NCI-H2107 treated with DMSO at 0.1 percent for 48 hours (cell line): Measurements from ENCODE around the gene ZRANB3.
"Not testable (repeated sequence)": the region's sequence is repeated elsewhere in the genome, so short reads cannot be mapped to it uniquely, and the experiment has no call there.

ENCODE experiments used
- DNase-seq: peaks from one replicate; lab custom pipeline; 2025; ENCODE audit not compliant: unreplicated experiment; lab: John Stamatoyannopoulos, UW

ZRANB3 gene

DNA sequence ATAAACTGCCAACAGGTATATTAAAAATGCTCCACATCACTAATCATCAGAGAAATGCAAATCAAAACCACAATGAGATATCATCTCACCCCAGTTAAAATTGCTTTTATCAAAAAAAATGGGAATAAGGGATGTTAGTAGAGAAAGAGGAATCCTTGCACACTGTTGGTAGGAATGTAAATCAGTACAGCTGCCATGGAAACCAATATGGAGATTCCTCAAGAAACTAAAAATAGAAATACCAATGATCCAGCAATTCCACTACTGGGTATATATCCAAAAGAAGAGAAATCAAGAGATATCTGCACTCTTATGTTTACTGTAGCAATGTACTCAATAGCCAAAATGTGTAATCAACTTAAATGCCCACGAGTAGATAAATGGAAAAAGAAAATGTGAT, 40.6 kb downstream of the ZRANB3 start:
- DNase-seq = no peak

DNA sequence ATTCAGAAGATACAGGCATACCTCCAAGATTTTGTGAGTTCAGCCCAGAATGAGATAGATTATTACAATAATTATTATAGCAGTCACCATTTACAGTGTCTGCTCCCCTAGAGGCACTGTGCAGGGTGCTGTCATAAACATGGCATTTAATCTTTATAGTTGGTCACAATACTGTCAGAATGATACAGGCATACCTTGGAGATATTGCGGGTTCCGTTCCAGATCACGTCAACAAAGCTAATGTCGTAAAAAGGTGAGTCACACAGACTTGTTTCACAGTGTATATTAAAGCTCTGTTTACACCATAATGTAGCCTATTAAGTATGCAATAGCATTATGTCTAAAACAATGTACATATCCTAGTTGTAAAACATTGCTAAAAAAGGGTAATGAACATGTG, 45.6 kb downstream of the ZRANB3 start:
- DNase-seq = no peak

DNA sequence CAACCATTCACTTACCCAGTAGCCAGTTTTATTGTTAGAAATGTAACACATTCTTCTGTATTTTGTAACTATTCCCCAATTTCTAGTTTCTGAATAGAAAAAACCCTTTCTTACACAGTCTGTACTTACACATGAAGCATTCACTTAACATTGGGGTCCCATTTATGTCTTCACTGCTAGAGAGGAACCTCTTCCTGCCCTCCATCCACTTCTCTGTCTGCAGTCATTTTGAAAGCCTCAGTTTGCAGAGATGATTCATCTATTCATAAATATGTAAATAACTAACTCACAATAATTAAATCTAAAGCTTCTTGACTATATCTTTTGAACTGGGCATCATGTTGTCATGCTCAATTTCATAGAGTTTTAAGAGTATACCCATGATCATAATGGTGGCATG, 55.9 kb downstream of the ZRANB3 start:
- no peak for DNase-seq

DNA sequence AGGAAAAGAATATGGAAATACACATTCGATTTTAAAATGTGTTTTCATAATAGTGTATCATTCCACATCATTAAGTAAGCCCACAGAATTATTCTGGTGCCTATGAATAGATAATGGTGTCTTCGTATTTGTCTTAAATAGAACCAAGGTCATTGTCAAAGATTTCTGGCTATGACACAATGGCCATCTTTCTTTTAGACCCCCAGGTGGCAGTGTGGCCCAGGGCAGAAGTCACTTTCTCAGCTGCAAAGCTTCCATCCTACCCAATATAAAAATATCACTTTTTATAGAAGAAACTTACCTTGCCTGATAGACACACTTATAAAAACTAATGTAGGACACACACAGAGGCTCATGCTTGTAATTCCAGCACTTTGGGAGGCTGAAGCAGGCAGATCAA, 57.5 kb downstream of the ZRANB3 start:
- DNase-seq = no peak

DNA sequence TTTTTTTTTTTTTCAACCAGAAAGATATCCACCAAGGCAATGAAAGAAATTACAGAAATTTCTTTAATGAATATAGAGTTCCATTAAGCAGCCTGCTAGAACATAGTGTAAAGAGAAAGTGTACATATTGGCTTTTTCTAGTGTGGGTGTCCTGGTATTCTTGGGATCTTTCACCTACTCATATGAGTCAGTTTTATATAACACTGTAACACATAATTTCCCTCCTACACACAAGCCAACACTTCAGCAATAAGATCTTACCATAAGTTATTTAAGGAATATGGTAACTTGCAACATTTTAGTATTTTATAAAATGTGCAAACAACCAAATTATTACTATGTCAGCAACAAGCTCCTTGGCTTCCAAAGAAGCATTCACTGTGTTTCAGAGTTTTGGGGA, 59.9 kb downstream of the ZRANB3 start:
- no peak for DNase-seq

DNA sequence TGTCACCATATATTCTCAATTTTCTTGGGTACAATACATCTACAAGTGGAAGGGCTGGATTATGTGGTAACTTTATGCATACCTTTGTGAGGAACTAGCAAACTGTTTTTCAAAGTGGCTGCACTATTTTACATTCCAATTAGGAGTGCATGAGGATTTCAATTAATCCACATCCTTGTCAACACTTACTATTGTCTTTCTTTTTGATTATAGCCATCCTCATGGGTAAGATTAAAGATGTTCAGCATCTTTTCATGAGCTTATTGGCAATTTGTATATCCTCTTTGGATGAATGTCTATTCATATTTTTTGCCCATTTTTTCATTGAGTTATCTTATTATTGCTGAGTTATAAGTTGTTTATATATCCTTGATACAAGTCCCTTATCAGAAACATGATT, 73.7 kb downstream of the ZRANB3 start:
- DNase-seq = no peak

DNA sequence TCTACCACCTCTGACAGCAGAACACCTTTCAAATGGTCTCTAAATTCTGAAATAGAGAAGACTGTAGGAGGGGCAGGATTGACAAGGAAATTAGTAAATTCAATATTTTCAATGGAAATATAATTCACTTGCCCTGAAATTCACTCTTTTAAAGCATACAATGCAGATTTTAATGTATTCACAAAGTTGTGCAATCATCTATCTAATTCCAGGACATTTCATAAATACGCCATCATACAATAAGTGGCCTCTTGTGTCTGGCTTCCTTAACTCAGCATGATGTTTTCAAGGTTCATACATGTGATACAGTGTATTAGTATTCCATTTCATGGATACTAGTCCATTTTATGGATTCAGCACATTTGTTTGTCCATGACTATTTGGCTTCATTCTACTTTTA, 74.2 kb downstream of the ZRANB3 start:
- DNase-seq = no peak

DNA sequence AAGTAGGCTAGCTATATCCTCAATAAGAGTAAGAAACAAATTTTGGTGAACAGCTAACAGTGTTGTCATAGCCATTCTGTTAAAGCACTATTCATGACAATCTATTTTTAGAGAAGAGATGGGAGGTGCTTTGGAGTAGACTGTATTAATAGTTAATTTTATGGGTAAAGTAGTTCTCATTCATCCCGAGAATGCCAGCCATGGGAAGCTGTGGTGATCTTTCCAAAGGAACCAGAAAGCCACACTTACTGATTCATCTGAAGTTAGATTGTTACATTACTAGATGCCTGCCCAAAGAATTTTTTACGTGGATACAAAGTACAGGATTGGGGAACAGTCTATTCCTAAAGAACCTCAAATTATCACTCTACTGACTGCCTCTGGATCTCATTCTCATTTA, 74.6 kb downstream of the ZRANB3 start:
- no peak for DNase-seq

DNA sequence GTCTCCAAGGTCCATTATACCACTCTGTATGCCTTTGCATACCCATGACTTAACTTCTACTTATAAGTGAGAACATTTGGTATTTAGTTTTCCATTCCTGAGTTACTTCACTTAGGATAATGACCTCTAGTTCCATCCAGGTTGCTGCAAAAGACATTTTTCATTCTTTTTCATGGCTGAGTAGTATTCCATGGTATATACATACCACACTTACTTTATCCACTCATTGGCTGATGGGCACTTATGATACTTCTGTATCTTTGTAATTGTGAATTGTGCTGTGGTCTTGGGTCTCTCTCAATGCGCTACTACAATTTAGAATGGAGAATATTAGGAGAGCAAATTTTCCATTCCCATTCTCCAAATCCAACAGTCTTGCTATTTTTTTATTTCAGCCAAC, 76.4 kb downstream of the ZRANB3 start:
- no peak for DNase-seq

DNA sequence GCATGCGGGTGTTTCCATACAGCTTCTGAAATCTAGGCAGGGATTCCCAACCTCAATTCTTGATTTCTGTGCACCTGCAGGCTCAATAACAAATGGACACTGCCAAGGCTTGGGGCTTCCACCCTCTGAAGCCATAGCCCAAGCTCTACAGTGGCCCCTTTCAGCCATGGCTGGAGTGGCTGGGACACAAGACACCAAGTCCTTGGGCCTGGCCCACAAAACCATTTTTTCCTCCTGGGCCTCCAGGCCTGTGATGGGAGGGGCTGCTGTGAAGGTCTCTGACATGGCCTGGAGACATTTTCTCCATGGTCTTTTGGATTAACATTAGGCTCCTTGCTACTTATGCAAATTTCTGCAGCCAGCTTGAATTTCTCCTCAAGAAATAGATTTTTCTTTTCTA, 78.0 kb downstream of the ZRANB3 start:
- not testable (repeated sequence) for DNase-seq

DNA sequence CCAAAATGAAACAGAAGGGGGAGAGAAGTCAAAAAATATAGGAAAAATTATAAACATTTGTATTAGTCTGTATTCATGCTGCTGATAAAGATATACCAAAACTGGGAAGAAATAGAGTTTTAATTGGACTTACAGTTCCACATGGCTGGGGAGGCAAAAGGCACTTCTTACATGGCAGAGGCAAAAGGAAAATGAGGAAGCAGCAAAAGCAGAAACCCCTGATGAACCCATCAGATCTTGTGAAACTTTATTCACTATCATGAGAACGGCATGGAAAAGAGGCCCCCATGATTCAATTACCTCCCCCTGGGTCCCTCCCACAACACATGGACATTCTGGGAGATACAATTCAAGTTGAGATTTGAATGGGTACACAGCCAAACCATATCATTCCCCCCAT, 79.1 kb downstream of the ZRANB3 start:
- DNase-seq = no peak

DNA sequence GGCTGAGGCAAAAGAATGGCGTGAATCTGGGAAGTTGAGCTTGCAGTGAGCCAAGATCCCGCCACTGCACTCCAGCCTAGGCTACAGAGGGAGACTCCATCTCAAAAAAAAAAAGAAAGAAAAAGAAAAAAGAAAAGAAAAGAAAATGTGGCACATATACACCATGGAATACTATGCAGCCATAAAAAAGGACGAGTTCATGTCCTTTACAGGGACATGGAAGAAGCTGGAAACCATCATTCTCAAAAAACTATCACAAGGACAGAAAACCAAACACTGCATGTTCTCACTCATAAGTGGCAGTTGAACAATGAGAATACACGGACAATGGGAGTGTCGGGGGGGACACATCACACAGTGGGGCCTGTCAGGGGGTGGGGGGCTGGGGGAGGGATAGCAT, 88.0 kb downstream of the ZRANB3 start:
- not testable (repeated sequence) for DNase-seq

DNA sequence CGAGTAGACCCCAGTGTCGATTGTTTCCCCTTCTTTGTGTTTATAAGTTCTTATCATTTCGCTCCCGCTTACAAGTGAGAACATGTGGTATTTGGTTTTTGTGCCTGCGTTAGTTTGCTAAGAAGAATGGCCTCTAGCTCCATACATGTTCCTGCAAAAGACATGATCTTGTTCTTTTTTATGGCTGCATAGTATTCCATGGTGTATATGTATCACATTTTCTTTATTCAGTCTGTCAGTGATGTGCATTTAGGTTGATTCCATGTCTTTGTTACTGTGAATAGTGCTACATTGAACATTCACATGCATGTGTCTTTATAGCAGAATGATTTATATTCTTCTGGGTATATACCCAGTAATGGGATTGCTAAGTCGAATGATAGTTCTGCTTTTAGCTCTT, 95.9 kb downstream of the ZRANB3 start:
- not testable (repeated sequence) for DNase-seq

DNA sequence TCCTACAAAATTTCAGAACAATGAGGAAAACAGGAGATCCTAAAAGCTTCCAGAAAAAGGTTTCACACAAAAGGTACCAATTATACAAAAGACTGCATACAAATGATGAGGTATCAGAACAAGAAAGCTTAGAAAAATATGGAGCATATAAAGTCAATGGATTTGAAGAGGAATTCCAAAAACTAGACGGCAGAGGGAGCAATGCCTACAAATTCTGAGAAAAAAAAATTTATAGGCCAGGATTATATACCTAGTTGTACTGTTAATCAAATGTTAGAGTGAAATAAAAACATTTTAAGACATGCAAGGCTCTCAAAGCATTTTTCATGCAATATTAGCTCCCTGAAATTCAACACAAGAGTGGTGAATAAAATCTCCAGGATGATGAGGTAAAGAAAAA, 106.2 kb downstream of the ZRANB3 start:
- DNase-seq = no peak

DNA sequence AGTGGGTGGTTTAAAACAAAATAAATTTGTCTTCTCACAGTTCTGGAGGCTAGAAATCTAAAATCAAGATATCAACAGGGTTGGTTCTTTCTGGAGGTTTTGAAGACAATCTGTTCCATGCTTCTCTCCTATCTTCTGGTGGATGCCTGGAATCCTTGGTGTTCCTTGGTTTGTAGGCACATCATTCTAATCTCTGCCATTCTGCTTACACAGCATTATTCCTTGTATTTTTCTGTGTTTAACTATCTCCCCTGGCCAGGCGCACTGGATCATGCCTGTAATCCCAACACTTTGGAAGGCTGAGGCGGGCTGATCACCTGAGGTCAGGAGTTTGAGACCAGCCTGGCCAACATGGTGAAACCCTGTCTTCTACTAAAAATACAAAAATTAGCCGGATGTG, 108.1 kb downstream of the ZRANB3 start:
- DNase-seq = no peak

DNA sequence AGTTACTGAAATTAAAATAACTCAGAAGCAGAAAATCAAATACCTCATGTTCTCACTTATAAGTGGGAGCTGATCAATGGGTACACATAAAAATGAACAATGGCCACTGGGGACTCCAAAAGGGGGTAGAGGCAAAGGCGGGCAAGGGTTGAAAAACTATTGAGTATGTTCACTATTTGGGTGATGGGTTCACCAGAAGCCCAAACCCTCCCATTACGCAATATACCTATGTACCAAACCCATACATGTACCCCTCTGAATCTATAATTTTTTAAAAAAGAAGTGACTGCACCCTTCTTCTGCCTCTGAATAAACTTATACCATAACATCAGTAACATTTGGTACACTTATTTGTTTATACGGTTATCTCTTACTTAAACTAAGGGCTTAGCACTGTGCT, 119.4 kb downstream of the ZRANB3 start:
- DNase-seq = no peak

DNA sequence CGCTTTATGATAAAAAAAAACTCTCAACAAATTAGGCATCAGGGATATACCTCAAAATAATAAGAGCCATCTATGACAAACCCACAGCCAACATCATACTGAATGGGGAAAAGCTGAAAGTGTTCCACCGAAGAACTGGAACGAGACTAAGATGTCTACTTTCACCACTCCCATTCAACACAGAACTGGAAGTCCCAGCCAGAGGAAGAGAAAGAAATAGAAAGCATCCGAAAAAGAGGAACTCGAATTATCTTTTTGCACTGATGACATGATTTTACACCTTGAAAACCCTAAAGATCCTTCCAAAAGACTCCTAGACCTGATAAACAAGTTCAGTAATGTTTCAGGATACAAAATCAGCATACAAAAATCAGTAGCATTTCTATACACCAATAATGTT, 121.6 kb downstream of the ZRANB3 start:
- no peak for DNase-seq

DNA sequence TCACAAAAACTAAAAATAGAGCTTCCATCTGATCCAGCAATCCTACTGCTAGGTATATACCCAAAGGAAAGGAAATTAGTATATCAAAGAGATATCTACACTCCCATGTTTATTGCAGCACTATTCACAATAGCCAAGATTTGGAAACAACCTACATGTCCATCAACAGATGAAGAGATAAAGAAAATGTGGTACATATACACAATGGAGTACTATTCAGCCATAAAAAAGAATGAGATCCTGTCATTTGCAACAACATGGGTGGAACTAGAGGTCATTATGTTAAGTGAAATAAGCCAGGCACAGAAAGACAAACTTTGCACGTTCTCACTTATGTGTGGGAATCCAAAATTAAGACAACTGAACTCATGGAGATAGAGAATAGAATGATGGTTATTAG, 134.8 kb downstream of the ZRANB3 start:
- DNase-seq = not testable (repeated sequence)

DNA sequence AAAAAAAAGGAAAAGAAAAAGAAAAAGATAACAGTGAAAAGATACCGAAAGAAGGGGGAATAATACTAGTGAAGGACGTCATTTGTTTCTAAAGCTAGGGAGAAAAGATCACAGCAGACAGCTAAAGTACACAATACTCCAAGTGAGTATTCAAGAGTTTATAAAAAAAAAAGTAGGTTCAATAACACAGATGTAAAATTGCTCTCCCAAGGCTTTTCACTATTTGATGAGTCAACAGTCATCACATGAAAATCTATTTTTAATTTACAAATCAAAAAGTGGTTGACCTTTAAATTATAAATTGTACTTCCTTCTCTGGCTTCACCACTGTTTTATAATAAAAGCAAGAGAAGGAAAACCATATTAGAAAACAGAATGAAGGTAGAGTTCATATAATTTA, 144.0 kb downstream of the ZRANB3 start:
- no peak for DNase-seq

DNA sequence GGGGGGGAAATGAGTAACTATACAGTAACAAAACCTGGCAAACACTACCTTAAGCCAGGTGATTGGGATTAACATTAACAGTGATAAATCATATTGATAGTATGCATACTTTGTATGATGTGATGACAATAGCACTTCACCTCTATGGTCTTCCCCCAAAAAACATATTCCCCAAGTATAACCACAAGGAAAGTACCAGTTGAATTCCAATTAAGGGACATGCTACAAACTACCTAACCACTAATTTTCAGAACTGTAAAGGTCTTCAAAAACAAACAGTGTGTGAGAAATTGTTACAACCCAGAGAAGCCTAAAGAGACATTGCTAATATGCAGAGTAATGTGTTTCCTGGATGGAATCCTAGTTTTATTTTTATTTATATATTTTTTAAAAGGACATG, 152.4 kb downstream of the ZRANB3 start:
- DNase-seq = no peak

DNA sequence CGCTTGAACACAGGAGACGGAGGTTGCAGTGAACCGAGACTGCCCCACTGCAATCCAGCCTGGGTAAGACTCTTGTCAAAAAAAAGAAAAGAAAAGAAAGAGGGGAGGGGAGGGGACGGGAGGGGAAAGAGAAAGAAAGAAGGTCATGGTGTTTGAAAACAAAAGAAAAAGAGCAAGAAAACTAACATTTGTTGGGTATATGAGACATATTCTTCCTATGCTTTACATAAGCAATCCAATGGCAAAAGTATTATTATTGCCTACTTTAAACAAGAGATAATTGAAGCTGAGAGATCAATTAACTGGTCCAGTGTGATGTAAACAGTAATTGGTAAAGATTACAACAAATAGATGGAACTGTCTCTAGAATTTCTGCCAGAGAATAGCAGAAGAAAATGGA, 157.3 kb downstream of the ZRANB3 start:
- no peak for DNase-seq

DNA sequence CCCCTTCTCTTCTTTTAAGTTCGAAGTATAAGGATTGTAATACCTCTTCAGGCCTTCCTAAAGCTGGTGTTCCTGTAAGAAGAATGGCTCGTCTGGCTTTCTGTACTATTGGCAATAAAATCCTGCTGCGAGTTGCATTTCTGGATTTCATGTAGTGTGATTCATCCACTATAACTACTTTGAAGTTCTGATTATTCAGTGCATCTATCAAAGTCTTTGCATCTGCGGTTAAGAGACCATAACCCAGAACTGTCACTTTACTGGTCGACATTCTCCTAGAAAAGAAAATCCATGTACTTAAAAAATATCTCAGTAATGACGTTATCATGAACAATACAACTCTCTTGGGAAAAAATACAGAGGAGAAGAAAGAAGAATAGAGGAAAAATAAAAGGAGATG, 181.1 kb downstream of the ZRANB3 start:
- DNase-seq = no peak

DNA sequence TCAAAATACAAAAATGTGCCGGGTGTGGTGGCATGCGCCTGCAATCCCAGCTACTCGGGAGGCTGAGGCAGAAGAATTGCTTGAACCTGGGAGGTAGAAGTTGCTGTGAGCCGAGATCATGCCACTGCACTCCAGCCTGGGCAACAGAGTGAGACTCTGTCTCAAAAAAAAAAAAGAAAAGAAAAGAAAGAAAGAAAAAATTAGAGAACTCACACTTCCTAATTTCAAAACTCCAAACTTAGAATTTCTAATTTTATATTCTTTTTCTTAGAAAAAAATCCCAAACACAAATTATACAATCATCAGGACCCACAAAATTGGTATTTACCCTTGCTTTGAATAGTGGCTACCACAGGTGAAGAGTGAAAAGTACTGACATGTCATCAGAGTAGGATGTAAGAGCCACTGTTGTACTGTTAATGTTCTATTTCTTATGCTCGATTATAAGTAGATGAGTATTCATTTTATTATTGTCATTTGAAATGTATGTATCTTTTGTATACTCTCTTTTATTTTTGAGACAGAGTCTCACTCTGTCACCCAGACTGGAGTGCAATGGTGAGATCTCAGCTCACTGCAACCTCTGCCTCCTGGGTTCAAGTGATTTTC, 182.8 kb downstream of the ZRANB3 start:
- DNase-seq = not testable (repeated sequence)

DNA sequence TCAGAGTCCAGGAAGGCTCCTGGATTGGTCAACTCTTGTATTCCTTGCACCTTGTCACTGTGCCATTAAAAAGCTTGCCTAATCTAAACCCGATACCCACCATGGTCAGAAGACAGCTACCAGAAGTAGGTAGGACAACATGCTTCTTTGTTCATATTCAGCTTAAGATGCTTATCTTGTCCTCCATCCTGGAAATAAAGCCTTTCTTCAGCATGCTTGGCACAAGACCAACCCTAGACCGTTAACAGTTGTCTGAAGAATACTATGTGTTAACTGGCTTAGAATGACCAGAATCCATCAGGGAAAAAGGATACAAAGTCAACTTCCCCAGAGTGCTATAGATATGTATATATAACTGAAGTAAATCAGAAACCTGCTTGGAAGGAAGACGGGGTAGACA, 193.9 kb downstream of the ZRANB3 start:
- DNase-seq = no peak
